ENCODE results near the gene CHI3L2.

CHI3L2 gene

GRCh38 chr1:111227434-111227833 is at the start of gene CHI3L2:
Gene CHI3L2, plus strand, starts transcription at chr1:111227713. Its CDS starts 17 bp downstream, at chr1:111227730.
- no peak for FAIRE-seq

DNA sequence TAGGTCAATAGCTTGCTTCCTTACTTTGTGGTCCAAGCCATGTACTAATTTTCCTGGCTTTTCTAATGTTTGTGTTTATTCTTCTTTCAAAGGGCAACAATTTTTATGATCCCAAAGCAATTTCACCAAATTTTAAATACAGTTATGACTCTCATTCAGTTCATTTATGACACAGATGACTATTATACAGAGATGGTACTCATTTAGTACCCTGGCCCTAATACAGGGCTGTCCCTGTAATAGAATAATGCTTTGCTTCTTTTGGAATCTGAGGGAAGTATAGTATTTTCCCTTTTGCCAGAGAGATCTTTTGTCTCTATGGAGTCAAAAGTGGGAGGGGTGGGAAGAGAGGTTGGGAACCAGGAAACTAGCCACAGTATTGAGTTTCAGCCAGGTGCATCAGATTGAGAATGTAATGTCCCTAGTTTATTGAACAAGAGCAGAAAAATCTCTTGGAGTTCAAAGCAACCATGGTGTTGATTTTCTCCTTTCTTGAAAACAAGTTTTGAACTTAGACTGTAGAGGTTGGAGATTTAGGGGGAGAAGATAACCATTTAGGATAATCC is 47.5 kb upstream of the CHI3L2 start:
- no peak for FAIRE-seq

- no peak for FAIRE-seq
Measured at GRCh38 chr1:111182052-111182451, 45.5 kb upstream of the CHI3L2 start.

DNA sequence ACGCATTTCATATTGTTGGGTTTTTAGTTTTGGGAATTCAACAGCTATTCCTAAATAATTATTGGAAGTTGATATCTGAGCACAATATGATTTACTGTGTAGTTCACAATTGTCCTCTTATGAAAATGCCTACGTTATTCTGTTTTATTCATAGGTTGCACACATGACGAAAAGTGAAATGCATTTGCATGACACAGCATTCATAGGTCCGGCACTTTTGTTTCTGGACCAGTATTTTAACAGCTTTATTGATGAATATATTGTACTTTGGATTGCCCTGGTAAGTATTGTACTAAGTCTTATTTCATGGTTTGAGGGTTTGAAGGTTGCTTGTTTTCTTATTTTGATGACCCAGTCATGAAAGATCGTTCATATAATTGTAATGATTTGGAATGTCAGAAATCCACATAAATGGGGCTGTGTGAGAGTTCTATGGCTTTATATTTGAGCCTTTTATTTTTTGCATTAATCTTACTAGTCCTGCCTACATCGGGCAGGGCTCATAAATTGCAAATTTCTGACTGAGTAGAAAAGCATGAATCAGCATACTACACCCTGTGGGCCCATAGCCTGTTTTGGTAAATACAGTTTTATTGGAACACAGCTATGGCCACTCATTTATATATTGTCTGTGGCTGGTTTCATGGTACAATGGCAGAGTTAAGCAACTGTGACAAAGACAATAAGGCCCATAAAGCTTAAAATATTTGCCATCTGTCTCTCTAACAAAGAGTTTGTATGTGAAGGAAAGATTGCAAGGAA is 44.0 kb upstream of the CHI3L2 start:
- no peak for FAIRE-seq

- FAIRE-seq = no peak
Measured at GRCh38 chr1:111184663-111185062, 42.9 kb upstream of the CHI3L2 start.

DNA sequence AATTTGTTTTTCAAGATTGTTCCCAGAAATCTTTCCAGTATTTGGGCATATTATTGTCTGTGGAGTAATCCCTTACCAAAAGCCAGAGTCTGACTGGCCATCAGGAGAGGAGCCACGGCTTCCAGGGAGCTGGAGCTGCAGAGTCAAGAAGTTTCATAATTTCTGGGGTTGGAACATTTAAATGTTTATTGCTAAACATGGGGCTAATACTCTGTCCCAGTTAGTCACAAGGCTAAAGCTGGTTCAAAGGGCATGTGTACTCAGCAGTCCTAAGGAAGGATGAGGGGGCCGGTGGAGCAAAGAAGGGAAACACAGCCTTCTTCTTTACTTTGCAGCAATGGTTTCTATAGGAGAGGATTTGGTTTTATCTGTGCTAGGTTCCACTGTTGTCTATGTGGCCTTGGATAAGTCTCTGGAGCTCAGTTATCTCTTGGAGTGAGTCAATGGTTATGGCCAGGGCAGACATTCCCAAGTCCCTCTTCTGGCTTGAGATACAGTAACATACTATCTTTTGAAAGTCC is 36.5 kb upstream of the CHI3L2 start:
- no peak for FAIRE-seq

- no peak for FAIRE-seq
Measured at GRCh38 chr1:111191496-111191895, 36.0 kb upstream of the CHI3L2 start.

DNA sequence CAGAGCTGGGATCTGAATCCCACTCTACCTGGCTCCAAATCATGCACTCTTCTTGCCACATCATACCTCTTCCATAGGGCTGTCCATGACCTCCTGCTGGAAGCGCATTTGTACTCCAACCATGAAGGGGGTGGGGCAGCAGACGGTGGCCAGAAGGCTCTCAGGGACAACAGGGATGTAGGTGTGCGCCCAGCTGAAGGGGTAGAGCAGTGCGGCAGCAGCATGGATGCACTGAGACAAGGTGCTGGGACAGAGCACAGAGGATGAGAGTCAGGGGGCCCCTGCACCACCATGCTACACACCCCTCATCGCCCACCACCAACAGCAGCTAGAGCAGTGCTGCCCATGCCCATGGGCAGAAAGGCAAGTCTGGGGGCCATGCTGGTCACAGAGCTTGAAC is 35.4 kb upstream of the CHI3L2 start:
- no peak for FAIRE-seq

GRCh38 chr1:111192658-111193519 is 34.6 kb upstream of the CHI3L2 start:
- FAIRE-seq = no peak

GRCh38 chr1:111193712-111194480 is 33.6 kb upstream of the CHI3L2 start:
- no peak for FAIRE-seq

DNA sequence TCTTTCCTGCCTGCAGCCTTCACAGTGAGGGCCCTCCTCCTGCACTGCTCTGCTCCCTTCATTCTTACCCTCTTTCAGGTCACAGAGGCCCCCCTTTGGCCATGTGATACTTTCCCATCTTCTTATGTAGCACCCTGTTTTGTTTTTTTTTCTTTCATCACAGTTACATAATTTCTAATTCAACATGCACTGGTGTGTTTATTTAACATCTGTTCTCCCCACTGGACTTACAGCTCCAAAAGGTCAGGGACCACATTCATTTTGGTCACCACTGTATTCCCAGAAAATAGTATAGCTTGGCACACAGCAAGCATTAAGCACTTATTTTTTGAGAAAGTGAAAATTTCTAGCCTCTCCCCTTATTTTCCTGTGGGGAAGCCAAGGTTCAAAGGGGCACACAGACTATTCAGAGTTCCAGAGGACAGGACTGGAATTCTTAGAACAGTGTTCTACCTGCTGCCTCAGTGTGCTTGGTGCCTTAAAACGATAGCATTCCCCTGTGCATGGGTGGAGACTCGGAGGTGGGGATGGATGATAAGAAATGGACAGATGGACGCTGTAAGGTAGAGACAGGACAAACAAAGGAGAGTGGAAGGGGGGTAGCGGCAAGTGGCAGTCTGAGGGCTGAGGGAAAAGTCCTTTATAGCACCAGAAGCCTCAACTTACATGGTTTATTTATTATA is 32.4 kb upstream of the CHI3L2 start:
- no peak for FAIRE-seq

- no peak for FAIRE-seq
Measured at GRCh38 chr1:111196213-111196612, 31.3 kb upstream of the CHI3L2 start.

GRCh38 chr1:111197598-111198284 is 29.8 kb upstream of the CHI3L2 start:
- FAIRE-seq = no peak

DNA sequence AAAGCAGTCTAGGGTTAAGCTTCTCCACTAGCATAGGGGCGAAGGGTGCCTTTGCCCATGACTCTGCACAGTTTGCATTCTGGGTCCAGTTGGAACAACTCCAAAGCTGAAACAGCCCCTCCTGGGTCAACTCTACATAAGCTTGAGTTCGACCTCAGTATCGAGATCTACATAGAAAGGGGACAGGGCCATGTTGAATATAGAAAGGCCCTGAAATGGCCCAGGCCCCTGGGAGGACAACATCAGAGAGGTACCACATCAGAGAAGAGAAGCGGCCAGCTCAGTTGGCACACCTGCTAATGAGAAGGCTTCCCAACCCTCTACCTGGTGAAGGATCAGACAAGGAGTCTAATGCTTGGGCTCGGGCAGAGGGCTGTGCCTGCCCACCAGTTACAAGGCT is 28.7 kb upstream of the CHI3L2 start:
- FAIRE-seq = no peak

- no peak for FAIRE-seq
Measured at GRCh38 chr1:111199329-111199728, 28.2 kb upstream of the CHI3L2 start.

DNA sequence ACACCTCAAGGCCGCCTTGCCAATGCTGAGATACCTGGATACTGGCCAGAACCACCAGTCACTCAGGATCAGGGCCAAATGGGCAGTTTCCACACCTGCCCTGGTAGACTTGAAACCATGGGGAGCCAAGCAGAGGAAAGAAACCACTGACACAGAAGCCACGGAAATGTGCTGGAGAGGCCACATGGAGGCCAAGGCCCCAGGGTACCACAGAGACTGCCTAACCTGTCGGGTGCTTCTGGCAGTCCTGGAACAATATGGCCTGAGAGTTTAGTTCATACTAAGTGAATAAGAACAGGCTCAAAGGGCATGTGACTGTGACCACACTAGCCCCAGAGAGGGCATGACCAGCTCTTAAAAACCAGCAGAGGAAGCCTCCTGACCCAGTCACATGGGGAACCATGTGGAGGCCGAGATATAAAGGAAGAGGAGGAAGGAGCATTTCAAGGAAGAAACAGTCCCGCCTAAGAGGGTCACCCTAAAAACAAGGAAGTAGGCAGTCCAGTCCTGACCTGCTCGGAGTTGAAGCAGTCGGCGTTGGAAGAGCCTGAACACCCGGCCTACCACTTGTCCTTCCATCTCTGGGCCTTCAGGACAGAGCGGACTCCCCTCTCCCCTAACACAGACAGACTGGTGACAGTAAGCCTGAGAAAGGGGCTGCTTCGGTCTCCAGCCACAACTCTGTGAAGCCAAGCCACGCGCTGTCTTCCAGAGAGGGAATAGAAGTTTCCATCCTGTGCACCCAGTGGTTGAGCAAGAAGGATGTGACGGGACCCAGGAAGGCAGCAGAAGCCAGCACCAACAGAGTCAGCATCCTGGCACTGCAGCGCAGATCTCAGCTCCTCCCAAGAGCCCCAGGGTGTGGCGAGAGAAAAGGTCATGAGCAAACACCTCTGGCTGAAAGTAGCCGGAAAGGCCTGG is 27.4 kb upstream of the CHI3L2 start, which contains the start of gene DENND2D:
Gene DENND2D (minus strand): TSS at position 766 of the 921 bp plus-strand sequence. CDS start 187 bp downstream, at position 579.
- no peak for FAIRE-seq

DNA sequence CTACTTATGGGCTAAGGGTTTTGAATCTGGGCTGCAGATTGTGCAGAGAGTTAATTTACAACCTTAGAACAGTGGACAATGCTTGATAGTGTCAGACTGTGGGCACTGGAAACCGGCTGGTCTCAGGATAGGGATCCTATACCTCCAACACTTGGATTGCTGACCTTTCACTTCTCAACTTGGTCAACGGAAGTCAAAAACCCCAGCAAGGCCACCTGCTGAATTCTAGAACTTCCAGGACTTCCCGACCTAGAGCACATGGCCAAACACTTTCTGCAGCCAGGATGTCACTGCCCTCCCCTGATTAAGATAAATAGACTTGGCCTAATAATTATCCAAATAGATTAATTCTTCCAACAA is 26.7 kb upstream of the CHI3L2 start:
- no peak for FAIRE-seq

- no peak for FAIRE-seq
Measured at GRCh38 chr1:111201275-111202090, 26.0 kb upstream of the CHI3L2 start.

DNA sequence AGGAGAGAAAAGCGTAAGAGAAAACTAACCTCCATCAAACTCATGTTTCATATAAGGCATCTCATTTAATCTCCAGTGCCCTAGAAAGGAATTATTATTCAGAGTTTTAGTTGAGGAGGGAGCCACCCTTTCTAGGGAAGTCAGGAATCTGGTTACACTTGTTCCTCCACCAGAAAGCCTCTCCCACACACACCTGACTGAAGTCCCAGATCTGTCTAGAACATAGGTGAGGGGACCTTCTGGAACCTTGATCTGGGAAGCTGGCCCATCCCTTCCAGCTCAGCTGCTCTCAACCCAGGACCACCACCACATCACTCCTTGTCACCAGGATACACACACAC is 25.2 kb upstream of the CHI3L2 start:
- no peak for FAIRE-seq
